ENCODE data around the gene HOXA3. TPM values are rescaled to one million over a fixed set of nuclear protein-coding genes. Genes with fewer than 3 reads are reported as not detected.

HOXA3 gene
- total and polyA plus RNA-seq, 2 of the 8 experiments (the other 6 are each of a cell fraction or from before 2014, with no cell fraction given), result not detected

DNA sequence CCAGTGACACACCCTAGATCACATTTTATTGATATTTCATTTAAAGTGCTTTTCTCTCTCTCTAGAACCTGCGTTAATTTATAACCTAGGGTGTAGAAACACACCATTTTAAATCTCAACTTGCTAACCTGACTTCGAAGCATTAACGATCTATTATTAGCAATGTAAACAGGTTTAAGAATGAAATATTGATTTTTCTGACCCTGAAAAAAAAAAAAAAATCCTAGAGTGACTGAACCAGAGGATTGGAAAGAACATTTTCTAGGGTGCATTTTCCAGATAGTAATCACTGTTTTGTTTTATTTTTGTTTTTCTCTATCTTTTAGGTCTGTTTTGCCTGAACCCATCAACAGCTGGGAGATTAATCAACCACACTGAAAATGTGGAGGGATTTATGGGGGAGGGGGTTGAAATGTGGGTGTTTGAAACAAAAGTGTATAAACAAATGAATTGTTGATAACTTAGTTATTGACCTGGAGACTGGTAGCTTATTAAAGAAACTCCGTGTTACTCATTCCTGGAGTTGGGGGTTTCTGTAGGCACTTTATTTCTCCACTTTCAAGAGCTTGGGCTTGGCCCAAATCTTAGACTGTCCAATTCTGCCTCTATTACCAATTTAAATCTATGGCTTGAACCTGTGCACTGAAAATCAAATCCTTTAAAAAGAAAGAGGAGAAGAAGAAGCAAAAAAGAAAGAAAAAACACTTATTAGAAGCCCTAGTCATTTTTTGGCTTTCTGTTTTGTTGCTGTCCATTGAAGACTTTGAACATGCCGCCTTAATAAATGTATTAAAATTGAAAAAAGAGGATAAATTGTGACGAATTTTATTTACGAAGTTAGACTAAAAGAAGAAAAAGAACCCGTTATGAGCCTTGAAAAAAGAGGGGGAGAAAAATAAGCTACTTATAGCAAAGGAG is 52.7 kb downstream of the HOXA3 start:
- WGBS, 2 experiments (ENCODE audit: extremely low coverage in 1 of 2, insufficient coverage in 1 of 2, insufficient read length in 1 of 2, insufficient replicate concordance in 2 of 2, low coverage in 1 of 2, low lambda C conversion rate in 2 of 2, missing lambda C conversion rate in 1 of 2), result 21 to 100% methylated on average over 1 to 8 of the region's 8 CpGs
- FAIRE-seq (no peak), DNase-seq (ENCODE audit: low read depth in 1 of 2, low spot score in 2 of 2) (no peak)
- Histone ChIP-seq H3K9me3 (ENCODE audit: insufficient read depth in 2 of 2, low read depth in 1 of 2, low read length in 1 of 2) (no peaks in the 10 kb centered on the region), H3K23ac (ENCODE audit: insufficient read length) (no peak overlapping the region), H2BK15ac (ENCODE audit: low read length) (no peak overlapping the region), H3K27ac (ENCODE audit: low read depth, low read length) (no peak overlapping the region), H3K27me3 (replicated peaks in 1 of 4; ENCODE audit: control insufficient read depth in 3 of 4, extremely low read depth in 1 of 4, insufficient read depth in 3 of 4, low read length in 3 of 4) (peaks cover 93 to 100% (median 99%) of the 10 kb centered on the region in 4 experiments), H2BK5ac (ENCODE audit: low read depth, low read length) (no peak overlapping the region), H4K8ac (ENCODE audit: extremely low read depth, insufficient read depth, low read length) (no peak overlapping the region), H2AK5ac (ENCODE audit: low read depth, low read length) (no peak overlapping the region), H2BK20ac (ENCODE audit: low read length) (no peak overlapping the region), H3K56ac (replicated peaks; ENCODE audit: insufficient read length, low read depth, low read length) (no peak overlapping the region), H3K9ac (replicated peaks in 1 of 4; ENCODE audit: extremely low read depth in 1 of 4, low read depth in 3 of 4, low read length in 3 of 4) (no peak overlapping the region), H3K79me1 (ENCODE audit: low read depth, low read length) (no peaks in the 10 kb centered on the region), H4K20me1 (replicated peaks in 1 of 2; ENCODE audit: control insufficient read depth in 1 of 2, insufficient read depth in 2 of 2, low read length in 2 of 2) (peaks cover 18 to 40% of the 10 kb centered on the region in 2 experiments), H3K4me2 (ENCODE audit: insufficient read depth in 1 of 2, low read depth in 2 of 2, low read length in 2 of 2) (no peak overlapping the region), H3K18ac (ENCODE audit: extremely low read depth, low read length) (no peak overlapping the region), H4K5ac (ENCODE audit: insufficient read length, low read depth, low read length) (no peak overlapping the region), H3K36me3 (ENCODE audit: control insufficient read depth in 2 of 4, insufficient read depth in 4 of 4, low read length in 3 of 4) (peaks cover 0 to 11% (median 0%) of the 10 kb centered on the region in 4 experiments; a peak in 1 of 8 replicates), H3K4me1 (replicated peaks in 1 of 4; ENCODE audit: control insufficient read depth in 3 of 4, insufficient read depth in 4 of 4, low read length in 3 of 4) (peaks cover 0 to 19% (median 12%) of the 10 kb centered on the region in 4 experiments; a peak in 6 of 7 replicates), H3K4me3 (ENCODE audit: extremely low read depth in 1 of 4, insufficient read depth in 2 of 4, low read depth in 3 of 4, low read length in 4 of 4) (no peak overlapping the region), H2BK12ac (ENCODE audit: low read depth, low read length) (no peak overlapping the region), H3K23me2 (ENCODE audit: low read depth, low read length) (peaks cover 6% of the 10 kb centered on the region; the same call in 1 of the 2 replicates), H4K91ac (replicated peaks; ENCODE audit: insufficient read length, low read length) (no peak overlapping the region), H3K14ac (ENCODE audit: insufficient read length) (no peak overlapping the region), H2AFZ (ENCODE audit: low read length) (no peak overlapping the region), H3K79me2 (ENCODE audit: control insufficient read depth in 1 of 2, insufficient read depth in 2 of 2, low read length in 2 of 2) (no peaks in the 10 kb centered on the region), H3K4ac (replicated peaks; ENCODE audit: insufficient read length, low read depth, low read length) (no peak overlapping the region), H2BK120ac (replicated peaks; ENCODE audit: low read depth, low read length) (no peak overlapping the region)
- TF ChIP-seq SP4 (IDR thresholded peaks at IDR 0.05; ENCODE audit: low read length) (no peak), KDM5A (IDR thresholded peaks at IDR 0.05; ENCODE audit: low read length) (no peak), GTF2F1 (IDR thresholded peaks at IDR 0.05; ENCODE audit: borderline replicate concordance, low read depth, low read length) (no peak), TBP (IDR thresholded peaks at IDR 0.05; ENCODE audit: low read depth, low read length) (no peak), CTBP2 (IDR thresholded peaks at IDR 0.05; ENCODE audit: borderline replicate concordance, insufficient read depth, insufficient read length, low read length) (no peak), SIRT6 (IDR thresholded peaks at IDR 0.05; ENCODE audit: low read length) (no peak), TAF1 (IDR thresholded peaks at IDR 0.05; ENCODE audit: low read depth, low read length) (no peak), SP1 (IDR thresholded peaks at IDR 0.05; ENCODE audit: low read depth, low read length) (no peak)
- POLR2A ChIA-PET (ENCODE audit: partially characterized antibody), result no interaction called here
- CTCF ChIA-PET (ENCODE audit: partially characterized antibody), result interaction anchor here (0.8 to 12.1 kb wide), 6 partner anchors 7 to 247 kb away, joined by 3 to 123 read pairs (median 3); partner anchors contain the start of genes HOXA5 and HOXA6
